IMR-90 (cell line): Measurements from ENCODE around the gene MYBPH.

ENCODE experiments used
- BHLHE40 ChIP-seq: fragments of 150-350 bp; IDR thresholded peaks from 2 replicates; pipeline ENCODE4 v1.6.1; 2016; ENCODE audit warnings: mild to moderate bottlenecking, low read depth, low read length
- CEBPB ChIP-seq: IDR thresholded peaks from 2 replicates; pipeline ENCODE4 v1.6.1; 2012; ENCODE audit warnings: low read depth, low read length, improper control_type of control experiment
- CHD1 ChIP-seq: IDR thresholded peaks from 2 replicates; pipeline ENCODE4 v1.6.1; 2012; ENCODE audit warnings: low read depth, low read length, improper control_type of control experiment
- CTCF ChIP-seq: conservative IDR thresholded peaks from 2 replicates; pipeline ENCODE4 v1.5.1; 2012; ENCODE audit warnings: mild to moderate bottlenecking, low read depth, low read length, improper control_type of control experiment
- FOS ChIP-seq: fragments of 150-350 bp; IDR thresholded peaks from 2 replicates; pipeline ENCODE4 v1.6.1; 2016; ENCODE audit warnings: low read depth, low read length
- MAZ ChIP-seq: IDR thresholded peaks from 2 replicates; pipeline ENCODE4 v1.6.1; 2012; ENCODE audit warnings: low read depth, mild to moderate bottlenecking, low read length, improper control_type of control experiment, moderate library complexity, borderline replicate concordance
- MXI1 ChIP-seq: IDR thresholded peaks from 2 replicates; pipeline ENCODE4 v1.6.1; 2012; ENCODE audit warnings: low read depth, mild to moderate bottlenecking, low read length, moderate library complexity, borderline replicate concordance
- POLR2A ChIP-seq: IDR thresholded peaks from 2 replicates; pipeline ENCODE4 v1.6.1; 2012; ENCODE audit warnings: mild to moderate bottlenecking, low read depth, low read length
- RAD21 ChIP-seq: IDR thresholded peaks from 2 replicates; pipeline ENCODE4 v1.6.1; 2012; ENCODE audit warnings: low read length, improper control_type of control experiment
- RCOR1 ChIP-seq: IDR thresholded peaks from 2 replicates; pipeline ENCODE4 v1.6.1; 2012; ENCODE audit warnings: mild to moderate bottlenecking, low read length, improper control_type of control experiment; ENCODE audit not compliant: insufficient replicate concordance
- RFX5 ChIP-seq: IDR thresholded peaks from 2 replicates; pipeline ENCODE4 v1.8.0; 2012; ENCODE audit warnings: low read depth, mild to moderate bottlenecking, low read length, moderate library complexity
- SMC3 ChIP-seq: fragments of 150-350 bp; IDR thresholded peaks from 2 replicates; pipeline ENCODE4 v1.6.1; 2016; ENCODE audit warnings: low read depth, mild to moderate bottlenecking, antibody characterized with exemption, low read length, moderate library complexity
- TF ChIP-seq, protein P1 (sequence below): fragments of 150-350 bp; IDR thresholded peaks from 2 replicates; pipeline ENCODE4 v1.6.1; 2016; ENCODE audit warnings: low read depth, mild to moderate bottlenecking, low read length, moderate library complexity, borderline replicate concordance
- TF ChIP-seq, protein P2 (sequence below): fragments of 150-350 bp; IDR thresholded peaks from 2 replicates; pipeline ENCODE4 v1.6.1; 2017; ENCODE audit warnings: mild to moderate bottlenecking, antibody characterized with exemption, low read length, low read depth

DNA sequence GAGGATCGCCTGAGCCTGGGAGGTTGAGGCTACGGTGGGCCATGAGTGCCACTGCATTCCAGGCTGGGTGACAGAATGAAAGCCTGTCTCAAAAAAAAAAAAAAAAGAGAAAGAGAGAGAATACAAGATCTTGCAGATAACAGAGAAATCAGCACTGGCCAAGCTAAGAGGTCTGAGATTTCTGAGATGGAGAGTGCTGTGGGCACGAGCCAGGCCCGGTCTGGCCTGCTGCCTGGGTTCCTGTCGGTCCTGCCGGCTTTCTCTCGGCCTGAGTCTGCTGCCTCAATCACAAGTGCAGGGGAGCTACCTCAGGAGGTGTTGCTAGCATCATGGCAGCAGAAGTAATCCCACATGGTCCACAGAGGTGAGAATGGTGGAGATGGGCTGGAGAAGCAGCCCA is 29.1 kb downstream of the MYBPH start:
- TF ChIP-seq CTCF = no peak
- no peak for TF ChIP-seq POLR2A
- TF ChIP-seq, protein P1, sequence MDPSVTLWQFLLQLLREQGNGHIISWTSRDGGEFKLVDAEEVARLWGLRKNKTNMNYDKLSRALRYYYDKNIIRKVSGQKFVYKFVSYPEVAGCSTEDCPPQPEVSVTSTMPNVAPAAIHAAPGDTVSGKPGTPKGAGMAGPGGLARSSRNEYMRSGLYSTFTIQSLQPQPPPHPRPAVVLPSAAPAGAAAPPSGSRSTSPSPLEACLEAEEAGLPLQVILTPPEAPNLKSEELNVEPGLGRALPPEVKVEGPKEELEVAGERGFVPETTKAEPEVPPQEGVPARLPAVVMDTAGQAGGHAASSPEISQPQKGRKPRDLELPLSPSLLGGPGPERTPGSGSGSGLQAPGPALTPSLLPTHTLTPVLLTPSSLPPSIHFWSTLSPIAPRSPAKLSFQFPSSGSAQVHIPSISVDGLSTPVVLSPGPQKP = no peak
- no peak for TF ChIP-seq RAD21
- TF ChIP-seq RCOR1 = no peak
- no peak for TF ChIP-seq MAZ
- no peak for TF ChIP-seq BHLHE40
- TF ChIP-seq MXI1 = no peak
- no peak for TF ChIP-seq SMC3
- TF ChIP-seq, protein P2, sequence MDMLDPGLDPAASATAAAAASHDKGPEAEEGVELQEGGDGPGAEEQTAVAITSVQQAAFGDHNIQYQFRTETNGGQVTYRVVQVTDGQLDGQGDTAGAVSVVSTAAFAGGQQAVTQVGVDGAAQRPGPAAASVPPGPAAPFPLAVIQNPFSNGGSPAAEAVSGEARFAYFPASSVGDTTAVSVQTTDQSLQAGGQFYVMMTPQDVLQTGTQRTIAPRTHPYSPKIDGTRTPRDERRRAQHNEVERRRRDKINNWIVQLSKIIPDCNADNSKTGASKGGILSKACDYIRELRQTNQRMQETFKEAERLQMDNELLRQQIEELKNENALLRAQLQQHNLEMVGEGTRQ = no peak
- TF ChIP-seq CEBPB = no peak
- TF ChIP-seq RFX5 = no peak
- no peak for TF ChIP-seq FOS
- no peak for TF ChIP-seq CHD1
